Measurements from ENCODE around the gene ANKRD62.

Gene ANKRD62

GRCh38 chr18:12049978-12050811, 43.4 kb upstream of the ANKRD62 start:
- no peaks in the 10 kb centered on the region for H3K9me3 ChIP-seq (ENCODE audit: control extremely low read depth in 1 of 5, control insufficient read depth in 4 of 5, insufficient read depth in 2 of 5, low read depth in 1 of 5, low read length in 4 of 5)
- no peaks in the 10 kb centered on the region for H3K27me3 ChIP-seq (replicated peaks in 2 of 5; ENCODE audit: control insufficient read depth in 4 of 5, insufficient read depth in 5 of 5, low read length in 4 of 5)
- peaks cover 2 to 28% (median 14%) of the 10 kb centered on the region in 4 experiments for H3K4me1 ChIP-seq (ENCODE audit: control extremely low read depth in 1 of 4, control insufficient read depth in 4 of 4, insufficient read depth in 4 of 4, low read length in 3 of 4)
- POLR2A ChIA-PET, result no interaction called here
- CTCF ChIA-PET, result interaction anchor here (0.7 to 2.7 kb wide), 5 partner anchors 9 to 111 kb away, joined by 3 to 9 read pairs (median 4); no protein-coding TSS in a partner anchor
- no peak overlapping the region for H3K27ac ChIP-seq (ENCODE audit: insufficient read depth in 1 of 2, low read depth in 1 of 2, low read length in 2 of 2, poor library complexity in 1 of 2, severe bottlenecking in 2 of 2)
- DNase-seq, result peak in 2 of 3 donors; percentile 42 to 57
- 81% methylated on average over 5 of the region's 9 CpGs for WGBS (ENCODE audit: insufficient coverage)
- H3K4me3 ChIP-seq (ENCODE audit: control insufficient read depth in 1 of 7, extremely low read depth in 1 of 7, insufficient read depth in 4 of 7, low read depth in 2 of 7, low read length in 6 of 7), result peak overlapping the region in 1 of 7 experiments; percentile 22
- no peaks in the 10 kb centered on the region for H3K36me3 ChIP-seq (ENCODE audit: control insufficient read depth in 4 of 4, insufficient read depth in 4 of 4, low read length in 3 of 4)

GRCh38 chr18:12052866-12053265, 40.8 kb upstream of the ANKRD62 start:
- no peaks in the 10 kb centered on the region for H3K27me3 ChIP-seq (replicated peaks in 2 of 5; ENCODE audit: control insufficient read depth in 4 of 5, insufficient read depth in 5 of 5, low read length in 4 of 5)
- no peaks in the 10 kb centered on the region for H3K9me3 ChIP-seq (ENCODE audit: control extremely low read depth in 1 of 5, control insufficient read depth in 4 of 5, insufficient read depth in 2 of 5, low read depth in 1 of 5, low read length in 4 of 5)
- H3K27ac ChIP-seq (ENCODE audit: insufficient read depth in 1 of 2, low read depth in 1 of 2, low read length in 2 of 2, poor library complexity in 1 of 2, severe bottlenecking in 2 of 2), result no peak overlapping the region
- WGBS (ENCODE audit: insufficient coverage), result 94% methylated on average over 2 of the region's 3 CpGs
- no peak for DNase-seq
- H3K36me3 ChIP-seq (ENCODE audit: control insufficient read depth in 4 of 4, insufficient read depth in 4 of 4, low read length in 3 of 4), result no peaks in the 10 kb centered on the region
- ChIA-PET POLR2A (no interaction called here), CTCF (interaction anchor here (1.4 to 1.7 kb wide), 2 partner anchors 16 to 23 kb away, joined by 3 to 4 read pairs; no protein-coding TSS in a partner anchor)
- H3K4me3 ChIP-seq (ENCODE audit: control insufficient read depth in 1 of 7, extremely low read depth in 1 of 7, insufficient read depth in 4 of 7, low read depth in 2 of 7, low read length in 6 of 7), result no peak overlapping the region
- H3K4me1 ChIP-seq (ENCODE audit: control extremely low read depth in 1 of 4, control insufficient read depth in 4 of 4, insufficient read depth in 4 of 4, low read length in 3 of 4), result peaks cover 3 to 35% (median 19%) of the 10 kb centered on the region in 4 experiments

GRCh38 chr18:12053289-12053688, 40.4 kb upstream of the ANKRD62 start:
- WGBS (ENCODE audit: insufficient coverage), result 0% methylated on average over 1 of the region's 2 CpGs
- DNase-seq, result peak in 2 of 3 donors; percentile 48 to 71
- POLR2A ChIA-PET, result no interaction called here
- H3K27ac ChIP-seq (ENCODE audit: insufficient read depth in 1 of 2, low read depth in 1 of 2, low read length in 2 of 2, poor library complexity in 1 of 2, severe bottlenecking in 2 of 2), result no peak overlapping the region
- no peaks in the 10 kb centered on the region for H3K27me3 ChIP-seq (replicated peaks in 2 of 5; ENCODE audit: control insufficient read depth in 4 of 5, insufficient read depth in 5 of 5, low read length in 4 of 5)
- H3K4me1 ChIP-seq (ENCODE audit: control extremely low read depth in 1 of 4, control insufficient read depth in 4 of 4, insufficient read depth in 4 of 4, low read length in 3 of 4), result peaks cover 3 to 35% (median 18%) of the 10 kb centered on the region in 4 experiments
- H3K9me3 ChIP-seq (ENCODE audit: control extremely low read depth in 1 of 5, control insufficient read depth in 4 of 5, insufficient read depth in 2 of 5, low read depth in 1 of 5, low read length in 4 of 5), result no peaks in the 10 kb centered on the region
- CTCF ChIA-PET, result interaction anchor here (1.4 to 1.7 kb wide), 2 partner anchors 16 to 22 kb away, joined by 3 to 4 read pairs; no protein-coding TSS in a partner anchor
- no peak overlapping the region for H3K4me3 ChIP-seq (ENCODE audit: control insufficient read depth in 1 of 7, extremely low read depth in 1 of 7, insufficient read depth in 4 of 7, low read depth in 2 of 7, low read length in 6 of 7)
- H3K36me3 ChIP-seq (ENCODE audit: control insufficient read depth in 4 of 4, insufficient read depth in 4 of 4, low read length in 3 of 4), result no peaks in the 10 kb centered on the region

GRCh38 chr18:12056034-12056883, 37.4 kb upstream of the ANKRD62 start:
- peak in 2 of 3 donors; percentile 13 to 31 for DNase-seq
- 32% methylated on average over 8 of the region's 14 CpGs for WGBS (ENCODE audit: insufficient coverage)
- no peaks in the 10 kb centered on the region for H3K36me3 ChIP-seq (ENCODE audit: control insufficient read depth in 4 of 4, insufficient read depth in 4 of 4, low read length in 3 of 4)
- H3K27me3 ChIP-seq (replicated peaks in 2 of 5; ENCODE audit: control insufficient read depth in 4 of 5, insufficient read depth in 5 of 5, low read length in 4 of 5), result no peaks in the 10 kb centered on the region
- H3K9me3 ChIP-seq (ENCODE audit: control extremely low read depth in 1 of 5, control insufficient read depth in 4 of 5, insufficient read depth in 2 of 5, low read depth in 1 of 5, low read length in 4 of 5), result no peaks in the 10 kb centered on the region
- H3K4me3 ChIP-seq (ENCODE audit: control insufficient read depth in 1 of 7, extremely low read depth in 1 of 7, insufficient read depth in 4 of 7, low read depth in 2 of 7, low read length in 6 of 7), result peak overlapping the region in 2 of 7 experiments; percentile 22 to 58
- CTCF ChIA-PET, result interaction anchor here (0.6 kb wide), 1 partner anchor 324 kb away, joined by 3 read pairs; no protein-coding TSS in a partner anchor
- H3K27ac ChIP-seq (ENCODE audit: insufficient read depth in 1 of 2, low read depth in 1 of 2, low read length in 2 of 2, poor library complexity in 1 of 2, severe bottlenecking in 2 of 2), result no peak overlapping the region
- peaks cover 0 to 17% (median 7%) of the 10 kb centered on the region in 4 experiments for H3K4me1 ChIP-seq (ENCODE audit: control extremely low read depth in 1 of 4, control insufficient read depth in 4 of 4, insufficient read depth in 4 of 4, low read length in 3 of 4)
- POLR2A ChIA-PET, result no interaction called here

GRCh38 chr18:12056884-12057402, 36.7 kb upstream of the ANKRD62 start:
- DNase-seq, result no peak
- Histone ChIP-seq H3K27ac (ENCODE audit: insufficient read depth in 1 of 2, low read depth in 1 of 2, low read length in 2 of 2, poor library complexity in 1 of 2, severe bottlenecking in 2 of 2) (no peak overlapping the region), H3K4me1 (ENCODE audit: control extremely low read depth in 1 of 4, control insufficient read depth in 4 of 4, insufficient read depth in 4 of 4, low read length in 3 of 4) (peaks cover 0 to 17% (median 7%) of the 10 kb centered on the region in 4 experiments), H3K36me3 (ENCODE audit: control insufficient read depth in 4 of 4, insufficient read depth in 4 of 4, low read length in 3 of 4) (no peaks in the 10 kb centered on the region), H3K4me3 (ENCODE audit: control insufficient read depth in 1 of 7, extremely low read depth in 1 of 7, insufficient read depth in 4 of 7, low read depth in 2 of 7, low read length in 6 of 7) (no peak overlapping the region), H3K9me3 (ENCODE audit: control extremely low read depth in 1 of 5, control insufficient read depth in 4 of 5, insufficient read depth in 2 of 5, low read depth in 1 of 5, low read length in 4 of 5) (no peaks in the 10 kb centered on the region), H3K27me3 (replicated peaks in 2 of 5; ENCODE audit: control insufficient read depth in 4 of 5, insufficient read depth in 5 of 5, low read length in 4 of 5) (no peaks in the 10 kb centered on the region)
- WGBS (ENCODE audit: insufficient coverage), result 72% methylated on average over 11 of the region's 14 CpGs
- CTCF ChIA-PET, result interaction anchor here (0.6 kb wide), 1 partner anchor 325 kb away, joined by 3 read pairs; no protein-coding TSS in a partner anchor
- POLR2A ChIA-PET, result no interaction called here

- no peaks in the 10 kb centered on the region for H3K27me3 ChIP-seq (replicated peaks in 2 of 5; ENCODE audit: control insufficient read depth in 4 of 5, insufficient read depth in 5 of 5, low read length in 4 of 5)
- DNase-seq, result no peak
- POLR2A ChIA-PET, result no interaction called here
- H3K4me3 ChIP-seq (ENCODE audit: control insufficient read depth in 1 of 7, extremely low read depth in 1 of 7, insufficient read depth in 4 of 7, low read depth in 2 of 7, low read length in 6 of 7), result no peak overlapping the region
- no peak overlapping the region for H3K27ac ChIP-seq (ENCODE audit: insufficient read depth in 1 of 2, low read depth in 1 of 2, low read length in 2 of 2, poor library complexity in 1 of 2, severe bottlenecking in 2 of 2)
- no peaks in the 10 kb centered on the region for H3K36me3 ChIP-seq (ENCODE audit: control insufficient read depth in 4 of 4, insufficient read depth in 4 of 4, low read length in 3 of 4)
- H3K4me1 ChIP-seq (ENCODE audit: control extremely low read depth in 1 of 4, control insufficient read depth in 4 of 4, insufficient read depth in 4 of 4, low read length in 3 of 4), result peaks cover 0 to 17% (median 7%) of the 10 kb centered on the region in 4 experiments
- CTCF ChIA-PET, result no interaction called here
- 88% methylated on average over 12 of the region's 14 CpGs for WGBS (ENCODE audit: insufficient coverage)
- no peaks in the 10 kb centered on the region for H3K9me3 ChIP-seq (ENCODE audit: control extremely low read depth in 1 of 5, control insufficient read depth in 4 of 5, insufficient read depth in 2 of 5, low read depth in 1 of 5, low read length in 4 of 5)
Measured at GRCh38 chr18:12057419-12058039, 36.1 kb upstream of the ANKRD62 start.
